Colonic mucosa (tissue), 4 donors: ENCODE results near the gene TTC28. TPM values are rescaled to one million over a fixed set of nuclear protein-coding genes. Genes with fewer than 3 reads are reported as not detected.

Experiments used
- DNase-seq: peaks from one replicate; pipeline ENCODE4 v3.0.0-alpha.2; 2020
- H3K27ac ChIP-seq: fragments of 200-600 bp; one replicate; pipeline ENCODE4 v1.8.0; 2021
- H3K27me3 ChIP-seq: fragments of 200-600 bp; one replicate; pipeline ENCODE4 v1.8.0; 2021
- H3K36me3 ChIP-seq: fragments of 200-600 bp; one replicate; pipeline ENCODE4 v1.8.0; 2021
- H3K4me1 ChIP-seq: fragments of 200-600 bp; one replicate; pipeline ENCODE4 v1.8.0; 2021; ENCODE audit warnings: mild to moderate bottlenecking
- H3K4me3 ChIP-seq: fragments of 200-600 bp; one replicate; pipeline ENCODE4 v1.8.0; 2021
- H3K9ac ChIP-seq, 2 donors: one replicate each; pipeline ENCODE4 v1.7.0; 2013; ENCODE audit warnings: control low read depth in 2 of 2, low read depth in 2 of 2, low read length in 2 of 2
- H3K9me3 ChIP-seq: fragments of 200-600 bp; one replicate; pipeline ENCODE4 v1.8.0; 2021
- CTCF ChIP-seq: fragments of 200-600 bp; IDR thresholded peaks from one replicate; pipeline ENCODE4 v1.8.0; 2022; ENCODE audit warnings: antibody characterized with exemption, mild to moderate bottlenecking
- intact Hi-C: fragments of 100-400 bp; cut with DNase I; formaldehyde crosslinking; loops from one replicate; pipeline ENCODE4 v1.14.1; 2022
- total RNA-seq, 2 donors: library from RNA; stranded (reverse); fragmentation: NEBNext Ultra II Directional in 1 of 2; extraction: Animal tissue kit (Norgen Biotek cat#: 25700) in 1 of 2; gene quantifications; one replicate each; pipeline ENCODE4 v1.2.1, GENCODE V29; 2021
- donor health status: healthy.
- donor health status: DM: no; HTN: no; CAD: no.
- donor health status: DM: no; HTN: no; CAD: no.

TTC28 gene
- total RNA-seq, 2 donors from 2014 or later: 6.6 to 9.2 TPM

DNA sequence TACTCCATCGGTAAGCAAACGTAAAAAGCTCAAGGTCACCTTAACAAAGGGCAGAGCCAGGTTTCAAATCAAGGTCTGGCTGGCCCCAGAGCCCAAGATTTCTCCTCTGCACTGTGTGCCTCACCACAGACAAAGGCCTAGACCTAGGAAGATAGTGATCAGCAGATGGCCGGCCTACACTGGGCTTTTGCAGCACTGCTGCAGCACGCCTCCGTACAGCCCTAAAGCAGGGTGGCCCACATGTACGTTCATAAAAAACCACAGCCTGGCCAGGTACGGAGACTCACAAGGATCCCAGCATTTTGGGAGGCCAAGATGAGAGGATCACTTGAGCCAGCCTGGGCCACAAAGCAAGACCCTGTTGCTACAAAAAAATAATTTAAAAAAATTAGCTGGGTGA is 654.3 kb downstream of the TTC28 start:
- H3K27ac ChIP-seq: no peak overlapping the region
- no peak overlapping the region for H3K4me3 ChIP-seq
- no peaks in the 10 kb centered on the region for H3K36me3 ChIP-seq
- H3K9me3 ChIP-seq: no peaks in the 10 kb centered on the region
- no peaks in the 10 kb centered on the region for H3K27me3 ChIP-seq
- no peak for TF ChIP-seq CTCF
- intact Hi-C loops: no loop called here
- H3K4me1 ChIP-seq: no peaks in the 10 kb centered on the region
- peak; percentile 2 for DNase-seq
- H3K9ac ChIP-seq: no peak overlapping the region

DNA sequence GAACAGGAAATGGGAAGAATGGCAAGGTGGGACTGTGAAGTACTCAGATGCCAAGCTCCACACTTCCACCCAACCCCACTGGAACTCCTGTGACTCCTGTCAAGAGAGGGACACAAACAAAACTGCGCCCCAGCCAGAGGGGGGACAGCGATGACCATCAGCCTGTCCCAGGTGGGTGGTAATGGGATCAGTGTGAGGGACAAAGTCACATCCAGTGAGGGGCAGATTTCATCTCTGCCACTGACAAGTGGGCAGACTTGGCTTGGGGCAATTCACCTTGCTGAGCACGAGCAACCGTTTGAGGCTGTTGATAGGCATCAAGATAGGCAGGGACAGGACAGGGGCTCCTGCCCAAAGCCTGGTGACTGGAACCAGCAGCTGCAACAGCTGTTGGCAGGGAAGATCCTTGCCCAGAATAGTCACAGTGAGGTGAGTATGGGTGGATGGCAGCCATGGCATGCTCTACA is 655.2 kb downstream of the TTC28 start:
- Histone ChIP-seq H3K4me3 (no peak overlapping the region), H3K27ac (no peak overlapping the region), H3K9ac (no peak overlapping the region), H3K27me3 (no peaks in the 10 kb centered on the region), H3K9me3 (no peaks in the 10 kb centered on the region), H3K36me3 (no peaks in the 10 kb centered on the region), H3K4me1 (no peaks in the 10 kb centered on the region)
- intact Hi-C loops: loop anchor here (5.0 kb wide), 1 partner anchor 573 kb away; no protein-coding TSS in a partner anchor
- DNase-seq: peak; percentile 9
- no peak for TF ChIP-seq CTCF

DNA sequence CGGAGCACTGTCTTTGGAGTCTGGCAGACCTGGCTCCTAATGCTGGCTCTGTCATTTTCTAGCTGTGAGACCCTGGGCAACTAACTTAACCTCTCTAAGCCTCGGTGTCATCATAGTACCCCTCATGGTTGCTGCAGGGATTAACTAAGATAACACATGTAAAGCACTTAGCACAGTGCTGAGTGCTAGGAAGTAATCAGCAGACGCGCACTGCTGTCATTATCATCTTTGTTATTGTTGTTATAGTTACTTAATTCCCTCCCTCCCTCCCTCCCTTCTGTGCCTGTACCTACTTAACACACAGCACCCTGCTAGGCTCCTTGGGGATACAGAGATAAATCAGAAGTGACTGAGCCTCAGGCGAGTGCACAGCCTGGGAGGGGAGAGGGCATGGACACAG is 655.9 kb downstream of the TTC28 start:
- intact Hi-C loops: loop anchor here (5.0 kb wide), 1 partner anchor 574 kb away; no protein-coding TSS in a partner anchor
- DNase-seq: peak; percentile 1
- no peaks in the 10 kb centered on the region for H3K36me3 ChIP-seq

DNA sequence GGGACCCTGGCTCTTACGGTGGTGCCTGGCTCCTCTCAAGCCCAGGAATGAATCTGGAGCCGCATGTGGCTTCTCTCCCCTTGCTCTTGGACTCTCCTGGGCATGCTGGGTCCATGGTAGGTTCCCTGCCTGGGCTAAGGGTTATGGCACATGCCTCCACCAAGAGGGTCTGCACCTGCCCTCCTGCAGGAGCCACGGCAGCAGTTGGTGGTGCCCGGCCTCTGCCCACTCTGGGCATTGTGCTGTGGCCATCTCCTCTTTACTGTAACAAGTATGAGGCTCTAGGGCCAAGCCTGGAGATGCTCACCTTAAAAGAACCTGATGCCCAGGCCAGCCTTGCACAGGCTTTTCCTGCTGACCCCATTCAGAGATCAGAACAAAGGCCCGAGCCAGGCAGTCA is 656.6 kb downstream of the TTC28 start:
- Histone ChIP-seq H3K4me3 (no peak overlapping the region), H3K36me3 (no peaks in the 10 kb centered on the region), H3K9me3 (no peaks in the 10 kb centered on the region), H3K27ac (no peak overlapping the region), H3K4me1 (no peaks in the 10 kb centered on the region), H3K9ac (no peak overlapping the region), H3K27me3 (no peaks in the 10 kb centered on the region)
- intact Hi-C loops: loop anchor here (5.0 kb wide), 1 partner anchor 574 kb away; no protein-coding TSS in a partner anchor
- peak; percentile 13 for DNase-seq
- no peak for TF ChIP-seq CTCF

More for the DNA sequence above, 655.9 kb downstream of the TTC28 start:
- H3K4me3 ChIP-seq: no peak overlapping the region
- no peaks in the 10 kb centered on the region for H3K27me3 ChIP-seq
- H3K27ac ChIP-seq: no peak overlapping the region
- TF ChIP-seq CTCF: no peak
- no peaks in the 10 kb centered on the region for H3K4me1 ChIP-seq
- H3K9me3 ChIP-seq: no peaks in the 10 kb centered on the region
- H3K9ac ChIP-seq: no peak overlapping the region

- DNase-seq: peak; percentile 15
These were observed 657.5 kb downstream of the TTC28 start for GRCh38 chr22:28021998-28022660.

More at GRCh38 chr22:28021998-28022660, 657.5 kb downstream of the TTC28 start:
- Histone ChIP-seq H3K4me1 (no peaks in the 10 kb centered on the region), H3K27ac (no peak overlapping the region), H3K27me3 (no peaks in the 10 kb centered on the region), H3K9me3 (no peaks in the 10 kb centered on the region), H3K9ac (no peak overlapping the region), H3K4me3 (no peak overlapping the region), H3K36me3 (no peaks in the 10 kb centered on the region)
- intact Hi-C loops: loop anchor here (5.0 kb wide), 1 partner anchor 575 kb away; no protein-coding TSS in a partner anchor
- no peak for TF ChIP-seq CTCF
